ENCODE data around the gene SEMA4D. TPM values are rescaled to one million over a fixed set of nuclear protein-coding genes. Genes with fewer than 3 reads are reported as not detected.
"Not testable (repeated sequence)": the region's sequence is repeated elsewhere in the genome, so short reads cannot be mapped to it uniquely, and the experiment has no call there.

The SEMA4D gene
- total and polyA plus RNA-seq, 8 donors, result 20.0 to 71.9 (median 25.6) TPM

DNA sequence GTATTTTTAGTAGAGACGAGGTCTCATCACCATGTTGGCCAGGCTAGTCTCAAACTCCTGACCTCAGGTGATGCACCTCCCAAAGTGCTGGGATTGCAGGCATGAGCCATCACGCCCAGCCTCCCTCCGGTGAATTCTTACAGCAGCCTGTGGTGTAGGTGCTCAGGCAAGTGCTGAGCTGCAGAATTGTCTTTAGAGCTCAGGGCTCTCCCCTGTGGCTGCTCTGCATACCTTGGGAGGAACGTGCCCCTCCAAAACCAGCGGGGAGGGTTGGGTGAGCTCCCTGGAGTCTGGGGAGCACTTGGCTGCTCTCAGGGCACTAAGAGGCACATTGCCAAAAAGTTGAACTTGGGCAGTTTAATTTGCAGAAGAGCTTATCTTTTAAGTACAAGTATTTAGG is 150.3 kb downstream of the SEMA4D start:
- peaks cover 0 to 20% of the 10 kb centered on the region in 2 donors for H3K4me1 ChIP-seq
- ATAC-seq (no peak), DNase-seq (no peak)
- no peak overlapping the region for H3K27ac ChIP-seq
- TF ChIP-seq, protein P1, sequence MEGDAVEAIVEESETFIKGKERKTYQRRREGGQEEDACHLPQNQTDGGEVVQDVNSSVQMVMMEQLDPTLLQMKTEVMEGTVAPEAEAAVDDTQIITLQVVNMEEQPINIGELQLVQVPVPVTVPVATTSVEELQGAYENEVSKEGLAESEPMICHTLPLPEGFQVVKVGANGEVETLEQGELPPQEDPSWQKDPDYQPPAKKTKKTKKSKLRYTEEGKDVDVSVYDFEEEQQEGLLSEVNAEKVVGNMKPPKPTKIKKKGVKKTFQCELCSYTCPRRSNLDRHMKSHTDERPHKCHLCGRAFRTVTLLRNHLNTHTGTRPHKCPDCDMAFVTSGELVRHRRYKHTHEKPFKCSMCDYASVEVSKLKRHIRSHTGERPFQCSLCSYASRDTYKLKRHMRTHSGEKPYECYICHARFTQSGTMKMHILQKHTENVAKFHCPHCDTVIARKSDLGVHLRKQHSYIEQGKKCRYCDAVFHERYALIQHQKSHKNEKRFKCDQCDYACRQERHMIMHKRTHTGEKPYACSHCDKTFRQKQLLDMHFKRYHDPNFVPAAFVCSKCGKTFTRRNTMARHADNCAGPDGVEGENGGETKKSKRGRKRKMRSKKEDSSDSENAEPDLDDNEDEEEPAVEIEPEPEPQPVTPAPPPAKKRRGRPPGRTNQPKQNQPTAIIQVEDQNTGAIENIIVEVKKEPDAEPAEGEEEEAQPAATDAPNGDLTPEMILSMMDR (IDR thresholded peaks at IDR 0.05), result no peak
- no peaks in the 10 kb centered on the region for H3K9me3 ChIP-seq
- intact Hi-C loops (cut with DNase I), result no loop called here
- peaks cover 6 to 100% of the 10 kb centered on the region in 2 donors for H3K36me3 ChIP-seq
- no peak overlapping the region for H3K4me3 ChIP-seq
- H3K27me3 ChIP-seq, result no peaks in the 10 kb centered on the region

DNA sequence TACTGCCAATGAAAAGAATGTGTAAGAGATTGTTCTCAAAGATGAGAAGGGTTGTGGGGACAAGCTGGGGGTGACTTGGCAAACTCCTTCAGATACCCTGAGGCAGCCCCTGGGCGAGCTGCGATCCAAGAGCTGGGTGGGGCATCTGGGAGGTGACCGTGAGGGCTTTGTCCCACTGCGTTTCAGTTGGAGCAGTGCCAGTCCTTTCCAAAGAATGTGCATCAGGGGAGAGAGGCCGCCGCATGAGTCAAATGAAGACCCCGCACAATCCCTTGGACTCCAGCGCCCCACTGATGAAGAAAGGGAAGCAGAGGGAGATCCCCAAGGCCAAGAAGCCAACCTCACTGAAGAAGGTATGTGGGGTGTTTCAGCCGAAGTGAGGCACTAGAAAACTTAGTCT is 151.2 kb downstream of the SEMA4D start:
- H3K27ac ChIP-seq, result no peak overlapping the region
- no peak for DNase-seq
- TF ChIP-seq, protein P1 (IDR thresholded peaks at IDR 0.05), result no peak
- peaks cover 0 to 10% of the 10 kb centered on the region in 2 donors for H3K4me1 ChIP-seq
- ATAC-seq, result no peak
- no peaks in the 10 kb centered on the region for H3K27me3 ChIP-seq
- no peaks in the 10 kb centered on the region for H3K9me3 ChIP-seq
- peaks cover 6 to 100% of the 10 kb centered on the region in 2 donors for H3K36me3 ChIP-seq
- H3K4me3 ChIP-seq, result no peak overlapping the region
- intact Hi-C loops (cut with DNase I), result no loop called here

DNA sequence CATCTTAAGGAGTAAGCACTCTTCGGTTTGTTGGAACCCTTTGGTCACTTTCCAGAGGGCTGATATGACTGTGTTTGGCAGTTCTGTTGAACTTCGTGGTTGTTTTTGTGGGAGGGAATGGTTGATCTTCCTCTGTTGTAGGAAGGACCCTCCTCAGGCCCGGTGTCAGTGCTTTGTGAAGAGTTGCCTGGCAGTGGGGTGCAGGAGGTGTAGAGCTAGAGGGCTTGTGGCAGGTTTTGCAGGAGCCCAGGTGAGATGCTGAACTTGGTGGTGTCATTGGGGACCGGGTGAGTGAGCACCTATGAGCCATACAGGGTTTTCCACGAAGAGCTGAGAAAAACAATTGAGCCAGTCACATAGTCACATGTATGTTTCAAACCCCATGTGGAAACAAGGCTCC is 152.4 kb downstream of the SEMA4D start:
- Histone ChIP-seq H3K36me3 (peaks cover 6 to 100% of the 10 kb centered on the region in 2 donors), H3K9me3 (no peaks in the 10 kb centered on the region), H3K4me3 (no peak overlapping the region), H3K4me1 (no peaks in the 10 kb centered on the region), H3K27me3 (no peaks in the 10 kb centered on the region), H3K27ac (no peak overlapping the region)
- TF ChIP-seq, protein P1 (IDR thresholded peaks at IDR 0.05), result no peak
- DNase-seq (no peak), ATAC-seq (no peak)
- intact Hi-C loops (cut with DNase I), result no loop called here

DNA sequence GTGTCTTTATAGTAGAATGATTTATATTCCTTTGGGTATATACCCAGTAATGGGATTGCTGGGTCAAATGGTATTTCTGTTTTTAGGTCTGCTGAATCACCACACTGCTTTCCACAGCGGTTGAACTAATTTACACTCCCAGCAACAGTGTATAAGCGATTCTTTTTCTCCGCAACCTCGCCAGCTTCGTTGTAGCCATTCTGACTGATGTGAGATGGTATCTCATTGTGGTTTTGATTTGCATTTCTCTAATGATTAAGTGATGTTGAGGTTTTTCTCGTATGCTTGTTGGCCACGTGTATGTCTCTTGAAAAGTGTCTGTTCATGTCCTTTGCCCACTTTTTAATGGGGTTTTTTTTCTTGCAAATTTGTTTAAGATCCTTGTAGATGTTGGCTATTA is 154.1 kb downstream of the SEMA4D start:
- peaks cover 0 to 100% of the 10 kb centered on the region in 2 donors for H3K36me3 ChIP-seq
- intact Hi-C loops (cut with DNase I); H3K27ac ChIP-seq; H3K27me3 ChIP-seq; ATAC-seq; H3K9me3 ChIP-seq; H3K4me3 ChIP-seq; DNase-seq; H3K4me1 ChIP-seq: not testable (repeated sequence)

DNA sequence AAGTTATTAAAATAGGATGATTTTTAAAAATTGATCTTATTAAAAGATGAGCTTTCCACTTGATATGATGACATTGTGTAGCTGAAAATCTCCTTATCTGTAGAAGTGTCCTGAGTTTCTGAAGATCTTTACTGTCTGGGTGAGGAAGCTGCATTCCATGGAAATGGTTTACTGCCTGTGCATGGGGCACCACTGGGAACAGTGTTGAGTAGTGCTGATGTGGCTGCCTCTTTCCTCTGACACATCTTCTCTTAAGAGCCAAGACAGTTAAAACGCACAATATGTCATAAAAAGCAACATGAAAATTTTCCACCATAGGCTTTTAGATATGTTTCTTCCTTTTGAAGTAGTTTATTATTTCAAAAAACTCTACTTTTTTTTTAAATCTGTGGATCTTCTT is 155.0 kb downstream of the SEMA4D start:
- no peaks in the 10 kb centered on the region for H3K4me1 ChIP-seq
- H3K27ac ChIP-seq, result no peak overlapping the region
- no peak for ATAC-seq
- H3K36me3 ChIP-seq, result peaks cover 0 to 100% of the 10 kb centered on the region in 2 donors
- no peak overlapping the region for H3K4me3 ChIP-seq
- intact Hi-C loops (cut with DNase I), result no loop called here
- DNase-seq, result no peak
- TF ChIP-seq, protein P1 (IDR thresholded peaks at IDR 0.05), result no peak
- H3K9me3 ChIP-seq, result no peaks in the 10 kb centered on the region
- no peaks in the 10 kb centered on the region for H3K27me3 ChIP-seq

DNA sequence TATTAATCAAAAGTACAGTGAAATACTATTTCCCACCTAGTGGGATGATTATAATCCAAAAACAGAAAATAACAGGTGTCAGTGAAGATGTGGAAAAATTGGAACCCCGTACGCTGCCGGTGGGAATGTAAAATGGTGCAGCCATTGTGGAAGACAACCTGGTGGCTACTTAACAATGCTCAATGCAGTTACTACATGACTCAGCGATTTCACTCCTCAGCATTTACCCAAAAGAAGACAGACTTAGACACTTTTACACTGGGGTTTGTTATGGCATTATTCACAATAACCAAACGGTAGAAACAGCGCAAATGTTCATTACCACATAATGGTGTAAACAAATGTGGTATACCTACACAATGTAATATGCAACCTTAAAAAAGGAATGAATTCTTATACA is 155.7 kb downstream of the SEMA4D start:
- Histone ChIP-seq H3K4me3 (no peak overlapping the region), H3K27ac (no peak overlapping the region), H3K36me3 (peaks cover 0 to 100% of the 10 kb centered on the region in 2 donors), H3K9me3 (no peaks in the 10 kb centered on the region), H3K27me3 (no peaks in the 10 kb centered on the region), H3K4me1 (no peaks in the 10 kb centered on the region)
- intact Hi-C loops (cut with DNase I), result no loop called here
- DNase-seq (no peak), ATAC-seq (no peak)
- TF ChIP-seq, protein P1 (IDR thresholded peaks at IDR 0.05), result no peak
